Right atrium auricular region (tissue), 2 donors: ENCODE results near the gene MAP6D1. TPM values are rescaled to one million over a fixed set of nuclear protein-coding genes. Genes with fewer than 3 reads are reported as not detected.

ENCODE experiments used
- DNase-seq: peaks from one replicate; pipeline ENCODE4 v3.0.0-alpha.2; 2019; ENCODE audit warnings: low spot score
- H3K27ac ChIP-seq, 2 donors: fragments of 200-600 bp; sonication (generic); 1 replicate in 1 of 2; 2 replicates in 1 of 2; pipeline ENCODE4 v1.5.1; 2016 to 2019
- H3K27me3 ChIP-seq, 2 donors: fragments of 200-600 bp; sonication (generic); one replicate each; pipeline versions ENCODE4 v1.5.1 to v1.6.0; 2017 to 2019
- H3K36me3 ChIP-seq: fragments of 200-600 bp; sonication (generic); one replicate; pipeline ENCODE4 v1.5.1; 2016
- H3K4me1 ChIP-seq, 2 donors: fragments of 200-600 bp; sonication (generic); one replicate each; pipeline versions ENCODE4 v1.5.1 to v1.6.0; 2017 to 2019
- H3K4me3 ChIP-seq, 2 donors: fragments of 200-600 bp; sonication (generic); 1 replicate in 1 of 2; 2 replicates in 1 of 2; pipeline ENCODE4 v1.5.1; 2017 to 2019; ENCODE audit warnings: mild to moderate bottlenecking in 1 of 2, moderate library complexity in 1 of 2
- H3K9me3 ChIP-seq, 2 donors: fragments of 200-600 bp; sonication (generic); one replicate each; pipeline ENCODE4 v1.5.1; 2019
- total RNA-seq, 2 donors: library from RNA; depleted of rRNA; stranded (reverse); fragments of >200 nt; gene quantifications; one replicate each; pipeline ENCODE4 v1.1.0, GENCODE V29; 2016
- TF ChIP-seq, protein P1 (sequence below), 2 donors: fragments of 200-600 bp; sonication (generic); IDR thresholded peaks; one replicate each; pipeline ENCODE4 v1.5.1; 2019; ENCODE audit warnings: antibody characterized with exemption in 2 of 2

MAP6D1 gene
- total RNA-seq, 2 donors from 2014 or later = 0.79 to 9.6 TPM

DNA sequence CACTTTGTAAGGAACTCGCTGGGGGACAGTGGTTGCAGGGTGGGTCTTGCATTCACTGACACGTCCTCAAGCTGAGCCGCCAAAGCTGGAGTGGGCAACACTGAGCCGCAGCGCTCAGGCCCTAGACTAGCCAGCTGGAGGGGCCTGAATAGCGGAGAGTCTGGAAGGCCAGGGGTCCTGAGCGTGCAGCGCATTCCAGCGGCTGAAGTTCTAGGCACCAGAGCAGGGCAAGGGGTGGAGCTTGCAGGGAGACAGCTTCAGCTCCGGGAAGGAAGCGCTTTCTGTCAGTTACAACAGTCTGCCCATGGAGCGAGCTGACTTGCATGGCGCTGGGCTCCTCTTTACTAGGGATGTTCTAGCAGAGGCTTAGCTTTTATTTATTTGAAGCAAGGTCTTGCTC lies 2.7 kb downstream of the MAP6D1 start:
- no peaks in the 10 kb centered on the region for H3K27me3 ChIP-seq
- H3K27ac ChIP-seq = no peak overlapping the region
- no peaks in the 10 kb centered on the region for H3K9me3 ChIP-seq
- peaks cover 0 to 24% of the 10 kb centered on the region in 2 donors for H3K4me1 ChIP-seq
- H3K4me3 ChIP-seq = no peak overlapping the region
- DNase-seq = no peak
- TF ChIP-seq, protein P1, sequence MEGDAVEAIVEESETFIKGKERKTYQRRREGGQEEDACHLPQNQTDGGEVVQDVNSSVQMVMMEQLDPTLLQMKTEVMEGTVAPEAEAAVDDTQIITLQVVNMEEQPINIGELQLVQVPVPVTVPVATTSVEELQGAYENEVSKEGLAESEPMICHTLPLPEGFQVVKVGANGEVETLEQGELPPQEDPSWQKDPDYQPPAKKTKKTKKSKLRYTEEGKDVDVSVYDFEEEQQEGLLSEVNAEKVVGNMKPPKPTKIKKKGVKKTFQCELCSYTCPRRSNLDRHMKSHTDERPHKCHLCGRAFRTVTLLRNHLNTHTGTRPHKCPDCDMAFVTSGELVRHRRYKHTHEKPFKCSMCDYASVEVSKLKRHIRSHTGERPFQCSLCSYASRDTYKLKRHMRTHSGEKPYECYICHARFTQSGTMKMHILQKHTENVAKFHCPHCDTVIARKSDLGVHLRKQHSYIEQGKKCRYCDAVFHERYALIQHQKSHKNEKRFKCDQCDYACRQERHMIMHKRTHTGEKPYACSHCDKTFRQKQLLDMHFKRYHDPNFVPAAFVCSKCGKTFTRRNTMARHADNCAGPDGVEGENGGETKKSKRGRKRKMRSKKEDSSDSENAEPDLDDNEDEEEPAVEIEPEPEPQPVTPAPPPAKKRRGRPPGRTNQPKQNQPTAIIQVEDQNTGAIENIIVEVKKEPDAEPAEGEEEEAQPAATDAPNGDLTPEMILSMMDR (IDR thresholded peaks at IDR 0.05) = no peak
- H3K36me3 ChIP-seq = no peaks in the 10 kb centered on the region

GRCh38 chr3:183819831-183820230 lies 5.5 kb downstream of the MAP6D1 start:
- no peak for DNase-seq
- Histone ChIP-seq H3K4me1 (peaks cover 0 to 10% of the 10 kb centered on the region in 2 donors), H3K27ac (no peak overlapping the region), H3K27me3 (no peaks in the 10 kb centered on the region), H3K9me3 (no peaks in the 10 kb centered on the region), H3K4me3 (no peak overlapping the region), H3K36me3 (peaks cover 7% of the 10 kb centered on the region)
- TF ChIP-seq, protein P1 (IDR thresholded peaks at IDR 0.05) = no peak

GRCh38 chr3:183818706-183819624 lies 6.4 kb downstream of the MAP6D1 start:
- H3K4me1 ChIP-seq = peaks cover 0 to 1% of the 10 kb centered on the region in 2 donors
- TF ChIP-seq, protein P1 (IDR thresholded peaks at IDR 0.05) = no peak
- no peak overlapping the region for H3K27ac ChIP-seq
- H3K4me3 ChIP-seq = no peak overlapping the region
- DNase-seq = no peak
- H3K36me3 ChIP-seq = peaks cover 7% of the 10 kb centered on the region
- no peaks in the 10 kb centered on the region for H3K9me3 ChIP-seq
- H3K27me3 ChIP-seq = no peaks in the 10 kb centered on the region

DNA sequence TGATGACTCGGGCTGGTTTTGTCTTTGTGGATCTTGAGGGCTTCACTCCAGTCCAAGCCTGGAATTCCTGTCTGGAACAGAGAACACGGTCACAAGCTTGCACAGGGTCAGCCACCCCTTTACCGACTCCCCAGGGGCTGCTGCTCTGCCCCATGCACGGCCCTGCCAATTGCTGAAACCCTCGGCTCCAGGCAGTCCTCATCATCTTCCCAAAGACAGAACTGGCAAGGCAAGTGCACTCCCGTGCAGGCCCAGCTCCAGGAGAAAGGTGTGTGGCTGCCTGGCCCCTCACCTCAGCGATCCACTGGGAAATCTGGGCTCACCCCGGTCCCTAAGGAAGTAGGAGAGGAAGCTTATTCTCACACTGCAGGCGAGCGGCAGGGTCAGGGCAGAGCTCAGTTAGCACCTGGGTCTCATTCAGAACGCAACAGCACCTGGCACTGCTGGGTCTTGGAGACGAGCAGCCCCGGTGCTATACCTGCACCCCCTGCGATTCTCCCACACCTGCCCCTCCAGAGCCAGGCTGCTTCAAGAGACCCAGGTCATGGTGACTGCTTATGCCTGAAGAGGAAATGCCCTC lies 7.2 kb downstream of the MAP6D1 start:
- H3K9me3 ChIP-seq = no peaks in the 10 kb centered on the region
- no peak overlapping the region for H3K27ac ChIP-seq
- H3K36me3 ChIP-seq = peaks cover 7% of the 10 kb centered on the region
- TF ChIP-seq, protein P1 (IDR thresholded peaks at IDR 0.05) = no peak
- no peaks in the 10 kb centered on the region for H3K27me3 ChIP-seq
- H3K4me1 ChIP-seq = no peaks in the 10 kb centered on the region
- no peak overlapping the region for H3K4me3 ChIP-seq
- DNase-seq = no peak

- no peaks in the 10 kb centered on the region for H3K27me3 ChIP-seq
- TF ChIP-seq, protein P1 (IDR thresholded peaks at IDR 0.05) = no peak
- H3K4me3 ChIP-seq = no peak overlapping the region
- no peaks in the 10 kb centered on the region for H3K4me1 ChIP-seq
- H3K9me3 ChIP-seq = no peaks in the 10 kb centered on the region
- H3K36me3 ChIP-seq = peaks cover 7% of the 10 kb centered on the region
- H3K27ac ChIP-seq = no peak overlapping the region
- DNase-seq = no peak
Observed at GRCh38 chr3:183817639-183818038, 7.7 kb downstream of the MAP6D1 start.
